HG02885 (cell line): ENCODE data around the gene MRPL10.

Experiments used
- ATAC-seq: cut with Tn5 transposase; IDR thresholded peaks from one replicate; pipeline ENCODE4 v1.9.1; 2021; ENCODE audit warnings: mild to moderate bottlenecking; ENCODE audit not compliant: unreplicated experiment, poor library complexity

The MRPL10 gene

DNA sequence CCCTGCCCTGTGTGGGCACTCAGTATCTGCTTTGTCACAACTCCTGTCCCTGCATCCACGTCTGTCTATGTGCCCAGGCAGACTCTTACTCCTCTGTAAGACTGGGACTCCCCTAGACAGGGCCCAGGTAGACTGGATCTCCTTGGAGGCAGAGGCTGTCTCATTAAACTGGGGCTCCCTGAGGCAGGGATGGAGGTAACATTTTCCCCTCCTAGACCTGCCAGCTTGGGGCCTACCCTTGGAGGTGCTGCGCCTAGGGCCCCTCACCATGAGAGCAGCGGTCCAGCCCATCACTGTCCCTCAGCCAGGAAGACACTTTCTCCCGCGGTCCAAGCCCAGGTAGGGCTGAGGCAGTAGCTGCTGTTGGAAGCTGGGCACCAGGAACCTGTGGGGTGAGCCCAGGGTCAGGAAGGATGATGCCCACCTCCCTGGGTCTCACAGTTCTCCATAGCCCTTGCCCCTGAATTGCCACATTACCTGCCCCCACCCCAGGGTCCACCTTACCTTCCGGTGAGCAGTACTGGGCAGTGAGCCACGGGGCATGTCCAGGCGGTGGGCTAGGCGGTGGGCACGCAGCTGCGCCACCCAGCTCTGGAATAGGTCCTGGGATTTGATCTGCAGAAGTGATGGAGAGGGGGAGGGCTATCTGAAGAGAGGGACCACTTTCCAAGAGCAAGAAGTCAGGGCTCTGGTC, 13.2 kb downstream of the MRPL10 start:
- ATAC-seq, result no peak

DNA sequence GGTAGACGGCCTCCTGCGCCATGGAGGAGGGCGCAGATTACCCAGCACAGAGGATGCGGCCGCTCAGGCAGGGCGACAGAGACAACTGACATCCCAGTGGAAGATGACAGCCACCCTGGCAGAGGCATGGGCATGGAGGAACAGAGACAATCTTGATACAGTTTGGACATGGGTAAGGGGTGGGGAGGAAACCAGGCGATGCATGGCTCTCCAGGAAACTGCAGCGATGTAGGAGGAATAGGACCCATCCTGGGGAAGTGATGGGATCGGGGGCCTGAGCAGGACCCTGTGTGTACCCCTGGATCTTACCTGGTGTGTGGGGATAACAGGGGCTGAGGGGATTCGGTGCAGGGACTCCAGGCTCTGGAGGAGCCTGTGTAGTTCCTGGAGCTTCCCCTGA, 14.4 kb downstream of the MRPL10 start:
- no peak for ATAC-seq

DNA sequence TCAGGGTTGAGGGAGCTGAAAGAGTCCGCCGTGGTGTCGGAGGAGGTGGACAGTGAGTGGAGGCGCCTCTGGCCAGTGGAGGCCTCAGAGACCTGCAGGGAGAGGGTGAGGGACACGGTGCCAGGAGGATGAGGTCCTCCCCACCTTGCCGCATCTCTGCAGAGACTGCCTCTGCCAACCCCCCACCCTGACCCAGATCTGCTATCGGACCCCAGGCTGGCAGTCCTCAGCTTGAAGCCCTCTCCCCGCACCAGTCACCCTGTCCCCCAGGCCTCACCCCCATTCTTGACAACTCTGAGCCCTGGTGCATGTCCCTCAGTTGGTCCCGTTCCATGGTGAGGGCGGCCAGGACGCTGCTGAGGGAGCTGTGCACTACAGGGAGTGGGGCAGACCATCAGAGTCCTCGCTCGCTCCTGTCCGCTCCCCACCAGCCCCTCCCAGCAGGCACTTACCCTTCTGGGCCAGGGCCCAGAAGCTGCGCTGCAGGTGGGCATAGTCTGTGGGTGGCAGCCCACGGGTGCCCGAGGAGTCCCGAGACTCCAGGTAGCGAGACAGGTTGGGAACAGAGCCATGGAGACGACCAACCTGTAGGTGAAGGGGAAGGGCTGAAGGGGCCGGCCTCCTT, 15.1 kb downstream of the MRPL10 start:
- ATAC-seq, result no peak

DNA sequence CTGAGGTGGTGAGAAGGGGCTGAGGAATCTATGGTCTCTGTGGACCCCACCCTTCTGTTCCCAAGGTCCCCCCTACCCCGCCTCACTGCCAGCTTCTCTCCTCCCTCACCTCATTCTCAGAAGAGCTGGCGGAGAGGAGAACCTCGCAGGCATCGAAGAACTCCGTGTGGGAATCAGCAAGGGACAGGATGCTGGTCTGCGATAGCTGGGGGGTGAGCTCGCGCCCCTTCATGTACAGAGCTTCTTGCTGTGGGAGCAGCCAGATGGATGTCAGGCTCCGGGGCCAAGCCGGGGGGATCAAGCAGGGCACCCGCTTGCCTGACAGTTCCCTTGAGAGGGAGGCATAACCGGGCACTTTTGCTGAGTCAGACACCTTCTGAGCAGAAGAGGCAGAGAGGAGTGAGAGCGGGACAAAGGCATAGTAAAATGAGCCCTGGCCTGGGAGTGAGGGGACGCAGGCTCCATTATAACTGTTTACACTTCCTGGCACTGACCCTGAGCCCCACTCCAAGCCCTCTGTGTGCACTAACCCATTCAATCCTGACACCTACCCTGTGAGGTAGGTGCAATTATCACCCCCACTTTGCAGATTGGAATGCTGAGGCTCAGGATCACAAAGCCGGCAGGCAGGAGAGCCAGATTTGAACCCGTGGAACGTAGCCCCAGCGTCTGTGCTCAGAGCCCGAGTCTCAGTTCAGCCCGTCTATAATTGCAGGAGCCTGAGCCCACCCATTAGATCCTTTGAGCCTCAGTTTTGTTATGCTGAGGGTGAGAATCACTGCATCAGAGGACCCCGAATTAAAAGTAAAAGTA, 16.0 kb downstream of the MRPL10 start:
- ATAC-seq, result no peak

- no peak for ATAC-seq
Observed at GRCh38 chr17:47813512-47814031, 17.8 kb downstream of the MRPL10 start.

DNA sequence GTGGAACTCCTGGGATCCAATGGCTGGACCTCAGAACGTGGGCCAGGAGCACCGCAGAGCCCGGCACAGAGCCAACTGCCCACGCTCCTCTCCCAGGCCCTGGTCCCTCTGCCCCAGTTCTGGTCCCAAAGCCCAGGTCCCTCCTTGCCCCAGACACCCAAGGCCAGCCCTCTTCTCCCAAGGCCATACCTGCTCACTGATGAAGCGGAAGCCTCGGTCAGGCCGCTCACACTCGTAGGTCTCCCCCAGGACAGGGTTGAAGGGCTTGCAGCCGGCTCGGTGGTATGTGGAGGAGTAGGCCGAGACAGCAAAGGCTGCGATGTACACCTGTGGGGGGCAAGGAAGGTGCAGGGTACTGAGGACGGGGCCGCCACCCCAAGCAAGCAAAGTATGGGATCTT, 18.3 kb downstream of the MRPL10 start:
- ATAC-seq, result no peak

- no peak for ATAC-seq
Observed at GRCh38 chr17:47812146-47812920, 19.0 kb downstream of the MRPL10 start.

- no peak for ATAC-seq
Observed at GRCh38 chr17:47811709-47812108, 19.6 kb downstream of the MRPL10 start.

DNA sequence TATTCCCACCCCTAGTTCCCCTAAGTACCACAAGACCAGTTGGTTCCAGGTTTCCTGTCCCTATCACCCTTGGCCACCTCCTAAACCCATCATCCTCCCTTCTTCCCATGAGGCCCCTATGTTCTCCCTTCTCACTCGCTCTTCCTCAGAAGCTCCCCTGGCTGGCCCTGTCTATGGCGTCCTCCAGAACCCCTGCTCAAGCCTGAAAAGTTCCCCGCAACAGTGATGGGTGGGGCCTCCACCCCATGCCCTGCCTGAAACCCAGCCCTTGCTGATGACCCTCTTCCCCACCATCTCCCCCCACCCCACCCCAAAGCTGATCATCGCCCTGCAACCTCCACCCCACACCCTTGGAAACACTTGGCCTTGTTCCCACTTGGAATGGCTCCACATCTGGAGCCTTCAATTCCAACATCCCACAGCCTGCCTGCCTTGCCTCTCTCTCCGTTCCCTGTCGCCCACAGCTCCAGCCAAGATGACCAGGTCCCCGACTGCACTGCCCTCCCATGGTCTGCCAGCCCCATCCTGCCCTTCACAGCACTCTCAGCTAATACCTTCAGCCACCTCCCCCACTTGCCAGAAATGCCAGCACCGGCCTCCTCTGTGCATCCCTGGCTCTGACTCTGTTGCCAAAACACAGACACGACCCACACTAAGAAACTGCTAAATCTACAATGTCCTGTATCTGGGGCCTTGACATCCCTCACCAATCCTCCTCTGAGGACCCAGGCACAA, 20.3 kb downstream of the MRPL10 start:
- no peak for ATAC-seq

DNA sequence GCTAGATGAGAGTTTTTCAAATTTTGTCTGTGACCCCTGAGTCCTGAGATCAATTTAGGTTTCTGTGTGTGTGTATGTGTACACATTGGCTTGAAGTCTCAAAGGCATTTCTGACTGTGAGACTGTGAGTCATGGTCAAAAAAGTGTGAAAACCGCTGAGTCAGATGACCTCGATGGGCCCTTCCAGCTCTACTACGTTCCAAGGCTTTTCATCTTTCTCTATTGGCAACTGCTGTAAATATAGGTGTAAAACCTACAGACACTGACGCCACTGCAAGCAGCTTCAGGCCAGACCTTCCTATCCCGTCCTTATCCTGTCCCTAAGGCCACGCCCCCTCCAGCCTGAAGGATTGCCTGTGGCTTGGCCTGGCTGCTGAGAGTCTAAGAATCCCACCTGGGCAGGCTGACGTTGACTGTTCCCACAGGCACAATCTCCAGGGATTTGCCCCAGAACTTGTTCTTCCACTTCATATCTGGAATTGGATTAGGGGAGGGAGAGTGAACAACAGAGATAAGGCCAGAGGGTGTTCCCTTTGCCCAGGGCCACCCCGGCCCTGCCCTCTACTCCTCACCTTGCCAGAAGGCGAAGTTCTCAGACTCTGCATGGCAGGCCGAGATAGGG, 21.0 kb downstream of the MRPL10 start:
- ATAC-seq, result no peak

GRCh38 chr17:47808830-47809480, 22.4 kb downstream of the MRPL10 start:
- no peak for ATAC-seq

DNA sequence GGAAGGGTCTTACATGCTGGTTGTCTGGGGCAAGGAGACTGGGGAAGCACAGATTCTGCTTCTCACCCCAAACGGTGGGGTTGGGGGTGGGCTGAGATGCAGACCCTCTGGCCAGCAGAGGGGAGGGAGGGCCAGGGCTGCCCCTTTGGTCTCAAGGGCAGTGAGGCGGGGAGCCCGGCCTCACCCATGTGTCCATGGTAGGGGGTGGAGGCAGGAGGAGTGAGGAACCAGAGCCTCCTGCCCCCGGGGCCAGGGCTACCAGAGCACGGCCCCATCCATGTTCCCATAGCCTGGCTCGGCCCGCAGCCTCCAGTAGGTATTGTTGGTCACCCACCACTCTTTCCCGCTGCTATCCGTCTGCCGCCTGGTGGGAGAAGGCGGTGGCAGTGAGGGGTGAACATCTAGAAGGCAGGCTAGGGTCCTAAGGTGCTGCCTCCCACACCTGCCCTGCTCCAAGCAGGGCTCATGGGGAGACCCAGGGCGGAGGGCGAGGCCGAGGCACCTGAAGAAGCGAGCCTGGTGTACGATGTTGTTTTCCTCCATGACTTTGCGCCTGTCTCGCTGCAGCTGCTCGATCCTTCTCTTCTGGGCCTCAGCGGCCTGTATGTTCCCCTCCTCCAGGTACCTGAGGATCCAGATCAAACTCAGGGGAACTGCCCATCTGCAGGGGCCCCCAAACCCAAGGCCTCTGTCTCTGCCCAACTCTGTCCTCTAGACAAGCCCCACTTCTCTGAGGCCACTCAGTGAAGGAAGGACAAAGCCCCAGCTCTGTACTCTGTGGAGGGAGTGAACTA, 23.1 kb downstream of the MRPL10 start:
- no peak for ATAC-seq

- no peak for ATAC-seq
Observed at GRCh38 chr17:47807421-47807820, 23.9 kb downstream of the MRPL10 start.

GRCh38 chr17:47806913-47807255, 24.5 kb downstream of the MRPL10 start:
- no peak for ATAC-seq

DNA sequence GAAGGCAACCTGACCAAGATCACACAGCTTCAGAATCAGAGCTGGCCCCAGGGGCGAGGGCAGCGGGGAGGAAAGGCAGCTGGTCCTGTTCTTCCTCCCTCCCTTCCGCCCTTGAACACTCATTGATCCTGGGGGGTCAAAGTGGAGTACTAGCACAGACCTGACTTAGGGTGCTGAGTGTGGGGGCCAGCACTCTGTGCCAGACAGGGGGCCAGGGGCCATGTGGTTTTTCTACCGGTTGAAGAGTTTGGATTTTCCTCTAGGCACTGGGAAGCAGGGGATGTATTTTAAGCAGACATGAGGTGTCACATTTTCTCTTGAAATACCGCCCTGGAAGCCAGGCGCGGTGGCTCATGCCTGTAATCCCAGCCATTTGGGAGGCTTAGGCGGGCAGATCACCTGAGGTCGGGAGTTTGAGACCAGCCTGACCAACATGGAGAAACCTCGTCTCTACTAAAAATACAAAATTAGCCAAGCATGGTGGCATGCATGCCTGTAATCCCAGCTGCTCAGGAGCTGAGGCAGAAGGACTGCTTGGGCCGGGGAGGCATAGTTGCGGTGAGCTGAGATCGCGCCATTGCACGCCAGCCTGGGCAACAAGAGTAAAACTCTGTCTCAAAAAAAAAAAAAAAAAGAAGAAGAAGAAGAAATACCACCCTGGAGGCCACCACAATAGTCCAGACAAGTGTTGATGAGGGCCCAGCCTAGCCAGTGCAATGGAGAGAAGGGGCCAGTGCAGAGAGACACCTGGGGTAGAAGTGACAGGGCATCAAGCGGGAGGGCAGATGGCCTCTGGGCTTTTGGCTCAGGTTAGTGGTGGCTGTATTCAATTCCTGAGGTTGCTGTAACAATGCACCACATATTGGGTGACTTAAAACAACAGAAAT, 25.1 kb downstream of the MRPL10 start:
- ATAC-seq, result no peak

GRCh38 chr17:47804461-47804860, 26.9 kb downstream of the MRPL10 start:
- no peak for ATAC-seq

DNA sequence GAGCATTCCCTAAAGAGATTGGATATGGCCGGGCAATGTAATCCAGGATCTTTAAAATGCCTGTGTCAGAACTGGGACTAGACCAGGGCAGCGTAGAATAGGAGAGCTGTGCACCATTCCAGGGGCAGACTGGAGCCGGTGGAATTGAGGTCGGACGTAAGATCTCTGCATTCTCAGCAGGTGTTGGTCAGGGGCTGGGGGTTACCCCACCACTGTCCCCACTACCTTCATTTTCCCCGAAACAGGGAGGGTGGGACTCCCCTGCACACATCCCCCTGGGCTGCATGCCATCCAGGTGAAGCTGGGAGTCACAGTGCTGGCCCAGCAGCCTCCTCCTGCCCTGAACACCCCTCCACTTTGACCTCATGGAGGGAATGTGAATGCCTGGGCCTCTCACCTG, 27.6 kb downstream of the MRPL10 start:
- ATAC-seq, result no peak
